Measurements from ENCODE around the gene THOC7. TPM values are rescaled to one million over a fixed set of nuclear protein-coding genes. Genes with fewer than 3 reads are reported as not detected.

Gene THOC7
- total and polyA plus RNA-seq, 2 of the 4 experiments (the other 2 are of a cell fraction), result 25.8 to 55.9 TPM

DNA sequence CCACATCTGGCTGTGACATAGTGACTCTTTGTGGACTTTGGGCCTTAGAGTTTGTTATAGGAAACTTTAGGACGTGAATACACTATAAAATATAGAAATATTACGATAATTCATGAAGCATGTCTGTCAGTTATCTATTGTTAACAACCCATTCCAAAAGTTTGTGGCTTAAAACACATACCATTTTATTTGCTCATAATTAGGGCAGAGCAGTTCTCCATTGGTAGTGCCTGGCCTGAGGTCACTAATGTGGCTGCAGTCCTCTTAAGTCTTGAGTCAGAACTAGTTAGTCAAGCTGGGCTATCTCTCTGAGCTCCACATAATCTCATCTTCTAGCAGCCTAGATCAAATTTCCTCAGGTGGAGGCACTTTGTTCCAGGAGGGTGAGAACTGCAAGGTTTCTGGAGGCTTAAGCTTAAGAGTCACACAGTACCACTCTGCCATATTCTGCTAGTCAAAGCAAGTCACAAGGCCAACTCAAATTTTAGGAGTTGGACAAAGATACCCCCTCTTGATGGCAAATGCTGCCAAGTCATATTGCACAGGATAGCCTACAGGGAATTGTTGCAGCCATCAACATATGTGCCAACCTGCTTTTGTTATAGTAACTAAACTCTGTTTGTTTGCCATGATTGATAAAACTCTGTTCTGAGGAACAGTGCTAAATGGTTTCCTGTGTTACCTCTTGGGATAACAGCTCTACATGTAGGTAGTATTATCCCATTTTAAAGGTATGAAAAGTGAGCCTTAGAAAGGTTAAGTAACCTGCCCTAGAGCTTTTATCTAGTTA, 8.7 kb upstream of the THOC7 start:
- no TSS peak for BruUV-seq (replicated peaks)
- no peak overlapping the region for H2AK5ac ChIP-seq (ENCODE audit: low read depth, low read length)
- no peak overlapping the region for H3K9ac ChIP-seq (ENCODE audit: low read depth, low read length)
- no peak overlapping the region for H2AFZ ChIP-seq (replicated peaks; ENCODE audit: low read length, poor library complexity)
- DNase-seq (peak; percentile 92), ATAC-seq (ENCODE audit: low read depth) (peak; percentile 93)
- H3K18ac ChIP-seq (ENCODE audit: low read depth, low read length), result no peak overlapping the region
- peak overlapping the region; percentile 31; the same call in 1 of the 2 replicates for H3K4me2 ChIP-seq (ENCODE audit: low read depth, low read length)
- no peaks in the 10 kb centered on the region for H3K36me3 ChIP-seq (ENCODE audit: control insufficient read depth, insufficient read depth, low read length)
- no peak overlapping the region for H3K4me3 ChIP-seq (ENCODE audit: insufficient read depth, low read depth, low read length)
- no peak overlapping the region for H3K56ac ChIP-seq (ENCODE audit: extremely low read depth, insufficient read depth, low read length)
- POLR2A ChIA-PET (ENCODE audit: unreplicated experiment), result no interaction called here
- H3K27ac ChIP-seq (ENCODE audit: insufficient read depth, low read length), result no peak overlapping the region
- no peak overlapping the region for H2AK9ac ChIP-seq (replicated peaks; ENCODE audit: low read depth, low read length, poor library complexity)
- in situ Hi-C loops (cut with MboI; ENCODE audit: low sequenced_read_pairs) (no loop called here), intact Hi-C loops (cut with micrococcal nuclease) (loop anchor here (1.0 kb wide), 1 partner anchor 34 kb away; no protein-coding TSS in a partner anchor), dilution Hi-C loops (cut with HindIII; ENCODE audit: low sequenced_read_pairs, unreplicated experiment) (no loop called here)
- no peak overlapping the region for H4K8ac ChIP-seq (ENCODE audit: low read depth in 2 of 2, low read length in 2 of 2)
- H3K23ac ChIP-seq (ENCODE audit: low read depth, low read length), result no peak overlapping the region; the same call in 1 of the 2 replicates
- H2BK20ac ChIP-seq (ENCODE audit: low read depth, low read length), result no peak overlapping the region
- peaks cover 47 to 76% of the 10 kb centered on the region in 2 experiments for H3K79me1 ChIP-seq (ENCODE audit: low read depth in 1 of 2, low read length in 2 of 2)
- no peak overlapping the region for H2BK120ac ChIP-seq (ENCODE audit: low read depth, low read length)
- peaks cover 4% of the 10 kb centered on the region for H3K4me1 ChIP-seq (ENCODE audit: control insufficient read depth, insufficient read depth, low read length)
- H3K9me1 ChIP-seq (ENCODE audit: insufficient read depth, low read length), result peaks cover 6% of the 10 kb centered on the region
- no peak overlapping the region for H3K14ac ChIP-seq (replicated peaks; ENCODE audit: low read depth, low read length)
- TF ChIP-seq CEBPB (IDR thresholded peaks at IDR 0.05; ENCODE audit: low read depth, low read length) (peak; percentile 33; the same call in 1 of the 2 replicates), RCOR1 (IDR thresholded peaks at IDR 0.05; ENCODE audit: insufficient replicate concordance, low read length) (no peak), FOS (IDR thresholded peaks at IDR 0.05; ENCODE audit: low read depth, low read length) (peak; percentile 43; the same call in 1 of the 2 replicates)
- H2BK15ac ChIP-seq (ENCODE audit: low read depth, low read length), result no peak overlapping the region
- CTCF ChIA-PET, result no interaction called here
- no peak overlapping the region for H2BK5ac ChIP-seq (ENCODE audit: low read depth, low read length, poor library complexity, severe bottlenecking)
- no peak overlapping the region for H4K5ac ChIP-seq (ENCODE audit: low read depth, low read length)
- no peaks in the 10 kb centered on the region for H3K9me3 ChIP-seq (ENCODE audit: control insufficient read depth, insufficient read depth, low read length)
- no CpG with 5 or more reads among the region's 2 CpGs for WGBS, 2 experiments (ENCODE audit: extremely low coverage in 2 of 2, insufficient read length in 1 of 2)
- H4K91ac ChIP-seq (ENCODE audit: insufficient read depth, low read depth, low read length), result no peak overlapping the region
- H3K27me3 ChIP-seq (ENCODE audit: control insufficient read depth, insufficient read depth, low read length), result no peaks in the 10 kb centered on the region
- H4K20me1 ChIP-seq (ENCODE audit: insufficient read depth, low read length), result peaks cover 39% of the 10 kb centered on the region; the same call in 1 of the 2 replicates
- no peak overlapping the region for H3K4ac ChIP-seq (ENCODE audit: low read depth, low read length)
